IPS DF 19.7 (cell line): ENCODE measurements around the gene P2RY13.

ENCODE experiments used
- DNase-seq: peaks from one replicate; pipeline ENCODE4 v3.0.0-alpha.2; 2013; ENCODE audit warnings: low read depth, low spot score

The P2RY13 gene

GRCh38 chr3:151293127-151293526 is 36.2 kb downstream of the P2RY13 start:
- DNase-seq: no peak

- DNase-seq: no peak
These were observed 38.7 kb downstream of the P2RY13 start for GRCh38 chr3:151290673-151291072.

- DNase-seq: no peak
These were observed 39.9 kb downstream of the P2RY13 start for GRCh38 chr3:151289445-151289844.

- no peak for DNase-seq
These were observed 43.4 kb downstream of the P2RY13 start for GRCh38 chr3:151285940-151286339.

- DNase-seq: no peak
These were observed 45.4 kb downstream of the P2RY13 start for GRCh38 chr3:151283907-151284461.

- DNase-seq: no peak
These were observed 46.0 kb downstream of the P2RY13 start for GRCh38 chr3:151283387-151283786.

GRCh38 chr3:151282921-151283320 is 46.4 kb downstream of the P2RY13 start:
- DNase-seq: no peak

GRCh38 chr3:151281671-151282324 is 47.6 kb downstream of the P2RY13 start:
- no peak for DNase-seq

- DNase-seq: no peak
These were observed 51.1 kb downstream of the P2RY13 start, which contains the start of gene P2RY14 for GRCh38 chr3:151278230-151278629. TSS of gene P2RY14 (minus strand) at chr3:151278542. CDS start at chr3:151214316, 64,226 bp downstream.

- DNase-seq: no peak
These were observed 52.7 kb downstream of the P2RY13 start for GRCh38 chr3:151276687-151277042.
